ENCODE measurements around the gene IGF1.

IGF1 gene

DNA sequence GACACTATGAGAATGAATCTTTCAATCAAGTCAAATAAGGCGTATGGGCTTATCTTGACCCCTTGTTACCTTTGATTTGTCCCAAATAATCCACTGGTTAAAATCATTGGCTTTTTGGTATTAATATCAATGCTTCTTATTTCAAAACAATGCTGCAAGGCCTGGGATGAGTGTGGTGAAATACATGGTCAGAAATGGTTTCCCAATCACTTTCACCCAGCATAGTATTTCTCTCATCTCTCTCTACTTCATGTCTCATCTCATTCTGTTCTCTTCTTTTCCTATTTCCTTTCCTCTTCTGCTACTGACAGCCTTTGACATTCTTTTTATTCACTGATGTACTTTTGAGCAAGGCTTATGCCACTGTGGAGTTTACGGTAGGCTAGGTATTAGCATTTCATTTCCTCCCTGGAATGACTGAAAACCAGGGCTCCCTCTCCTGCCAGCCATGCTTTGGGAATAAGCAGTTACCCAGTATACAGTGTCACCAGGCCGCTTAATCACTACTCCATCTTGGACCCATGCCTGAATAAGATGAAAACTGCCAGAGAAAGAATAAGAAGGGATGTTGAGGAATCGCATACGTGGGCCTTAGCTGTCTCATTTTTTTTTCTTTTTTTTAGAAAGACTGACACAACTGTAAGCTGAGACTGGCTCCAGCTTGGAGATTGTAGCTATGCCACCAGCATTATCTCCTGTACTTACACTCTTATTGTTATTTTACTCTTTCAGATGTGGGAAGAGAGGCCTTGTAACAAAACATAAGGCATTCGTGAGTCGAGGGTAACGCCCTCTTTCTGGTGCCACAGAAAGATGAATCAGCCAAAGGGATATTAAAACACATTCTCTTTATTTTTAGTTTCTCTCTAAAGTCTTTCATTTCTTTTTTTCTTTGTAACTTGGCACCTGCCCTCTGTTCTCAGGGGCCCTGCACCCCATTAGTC is 53.5 kb downstream of the IGF1 start:
- H3K27me3 ChIP-seq (replicated peaks; ENCODE audit: insufficient read depth, low read length) = no peaks in the 10 kb centered on the region
- H3K9me3 ChIP-seq (replicated peaks; ENCODE audit: insufficient read depth, low read length) = no peaks in the 10 kb centered on the region
- H3K4me2 ChIP-seq (ENCODE audit: low read depth, low read length) = no peak overlapping the region
- H3K4me1 ChIP-seq (ENCODE audit: low read length) = peaks cover 11% of the 10 kb centered on the region
- no peaks in the 10 kb centered on the region for H4K20me1 ChIP-seq (ENCODE audit: insufficient read depth, low read length)
- no peaks in the 10 kb centered on the region for H3K9me2 ChIP-seq (replicated peaks; ENCODE audit: insufficient read depth, low read length)
- no peak overlapping the region for H3K27ac ChIP-seq (ENCODE audit: low read length)
- TF ChIP-seq EZH2 (optimal IDR thresholded peaks at IDR 0.05; ENCODE audit: low read depth, low read length) (no peak), EZH2phosphoT487 (IDR thresholded peaks at IDR 0.05; ENCODE audit: low read length) (no peak)
- TF ChIP-seq, protein P1, sequence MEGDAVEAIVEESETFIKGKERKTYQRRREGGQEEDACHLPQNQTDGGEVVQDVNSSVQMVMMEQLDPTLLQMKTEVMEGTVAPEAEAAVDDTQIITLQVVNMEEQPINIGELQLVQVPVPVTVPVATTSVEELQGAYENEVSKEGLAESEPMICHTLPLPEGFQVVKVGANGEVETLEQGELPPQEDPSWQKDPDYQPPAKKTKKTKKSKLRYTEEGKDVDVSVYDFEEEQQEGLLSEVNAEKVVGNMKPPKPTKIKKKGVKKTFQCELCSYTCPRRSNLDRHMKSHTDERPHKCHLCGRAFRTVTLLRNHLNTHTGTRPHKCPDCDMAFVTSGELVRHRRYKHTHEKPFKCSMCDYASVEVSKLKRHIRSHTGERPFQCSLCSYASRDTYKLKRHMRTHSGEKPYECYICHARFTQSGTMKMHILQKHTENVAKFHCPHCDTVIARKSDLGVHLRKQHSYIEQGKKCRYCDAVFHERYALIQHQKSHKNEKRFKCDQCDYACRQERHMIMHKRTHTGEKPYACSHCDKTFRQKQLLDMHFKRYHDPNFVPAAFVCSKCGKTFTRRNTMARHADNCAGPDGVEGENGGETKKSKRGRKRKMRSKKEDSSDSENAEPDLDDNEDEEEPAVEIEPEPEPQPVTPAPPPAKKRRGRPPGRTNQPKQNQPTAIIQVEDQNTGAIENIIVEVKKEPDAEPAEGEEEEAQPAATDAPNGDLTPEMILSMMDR (IDR thresholded peaks at IDR 0.05; ENCODE audit: low read length) = no peak
- DNase-seq = no peak
- H2AFZ ChIP-seq (ENCODE audit: low read length) = no peak overlapping the region
- H3K4me3 ChIP-seq (ENCODE audit: low read length) = no peak overlapping the region
- 0 out of 2 replicates have a peak, but pooled peaks cover 5% of the 10 kb centered on the region for H3F3A ChIP-seq (ENCODE audit: insufficient read depth, low read length)
- no peaks in the 10 kb centered on the region for H3K36me3 ChIP-seq (replicated peaks; ENCODE audit: insufficient read depth, low read length)
- H3K9ac ChIP-seq (ENCODE audit: low read length) = no peak overlapping the region
- no peaks in the 10 kb centered on the region for H3K79me2 ChIP-seq (ENCODE audit: low read length)

DNA sequence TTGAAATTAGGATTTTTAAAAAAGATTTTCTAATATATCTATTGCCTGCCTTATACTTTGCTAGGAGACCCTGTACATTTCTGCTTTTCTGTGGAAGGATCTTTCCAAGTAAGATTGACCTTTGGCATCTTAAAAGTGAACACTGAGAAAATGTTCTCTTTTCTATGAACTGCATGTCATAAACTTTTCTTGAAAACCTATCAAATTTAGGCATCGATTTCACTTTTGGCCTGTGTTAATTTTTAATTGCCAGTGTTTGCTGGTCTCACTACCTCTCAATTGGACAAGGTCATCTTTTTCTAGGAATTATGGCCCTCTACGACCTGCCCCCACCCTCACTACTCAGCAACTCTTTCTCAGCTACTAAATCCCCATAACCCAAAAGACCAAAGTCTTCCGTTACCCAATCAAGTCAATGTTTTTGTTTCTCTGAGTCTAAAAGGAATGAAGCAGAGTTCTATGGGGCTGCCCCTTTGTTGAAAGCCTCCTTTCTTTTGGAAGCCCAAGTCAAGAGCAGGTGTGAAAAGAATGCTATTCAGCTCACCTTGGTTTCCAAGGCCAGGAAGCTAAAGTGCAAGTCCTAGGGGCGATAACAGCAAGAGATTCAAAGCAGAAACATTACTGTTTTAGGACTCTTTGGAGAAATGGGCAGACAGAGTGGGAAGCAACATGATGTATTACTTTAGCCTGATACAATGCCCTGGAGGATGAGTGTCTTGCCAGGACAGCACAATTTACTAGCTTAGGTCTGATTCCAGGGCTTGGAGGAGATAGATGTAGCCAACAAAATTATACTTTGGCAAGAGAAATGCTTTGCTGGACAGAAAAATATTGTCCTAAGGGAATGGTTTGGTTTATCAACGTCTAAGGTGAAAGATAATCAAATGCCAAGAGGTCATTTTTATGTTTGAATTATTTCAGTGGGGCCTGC is 55.0 kb downstream of the IGF1 start:
- Histone ChIP-seq H3K9ac (ENCODE audit: low read length) (no peak overlapping the region), H3K36me3 (replicated peaks; ENCODE audit: insufficient read depth, low read length) (no peaks in the 10 kb centered on the region), H3K79me2 (ENCODE audit: low read length) (no peaks in the 10 kb centered on the region), H3K4me3 (ENCODE audit: low read length) (no peak overlapping the region), H3K27ac (ENCODE audit: low read length) (no peak overlapping the region), H3K4me2 (ENCODE audit: low read depth, low read length) (no peak overlapping the region), H3K9me2 (replicated peaks; ENCODE audit: insufficient read depth, low read length) (no peaks in the 10 kb centered on the region), H4K20me1 (ENCODE audit: insufficient read depth, low read length) (no peaks in the 10 kb centered on the region), H3K4me1 (ENCODE audit: low read length) (peaks cover 15% of the 10 kb centered on the region), H3F3A (ENCODE audit: insufficient read depth, low read length) (0 out of 2 replicates have a peak, but pooled peaks cover 5% of the 10 kb centered on the region), H3K9me3 (replicated peaks; ENCODE audit: insufficient read depth, low read length) (no peaks in the 10 kb centered on the region), H2AFZ (ENCODE audit: low read length) (no peak overlapping the region), H3K27me3 (replicated peaks; ENCODE audit: insufficient read depth, low read length) (no peaks in the 10 kb centered on the region)
- no peak for TF ChIP-seq EZH2 (optimal IDR thresholded peaks at IDR 0.05; ENCODE audit: low read depth, low read length)
- TF ChIP-seq, protein P1 (IDR thresholded peaks at IDR 0.05; ENCODE audit: low read length) = no peak
- no peak for TF ChIP-seq EZH2phosphoT487 (IDR thresholded peaks at IDR 0.05; ENCODE audit: low read length)
- no peak for DNase-seq

DNA sequence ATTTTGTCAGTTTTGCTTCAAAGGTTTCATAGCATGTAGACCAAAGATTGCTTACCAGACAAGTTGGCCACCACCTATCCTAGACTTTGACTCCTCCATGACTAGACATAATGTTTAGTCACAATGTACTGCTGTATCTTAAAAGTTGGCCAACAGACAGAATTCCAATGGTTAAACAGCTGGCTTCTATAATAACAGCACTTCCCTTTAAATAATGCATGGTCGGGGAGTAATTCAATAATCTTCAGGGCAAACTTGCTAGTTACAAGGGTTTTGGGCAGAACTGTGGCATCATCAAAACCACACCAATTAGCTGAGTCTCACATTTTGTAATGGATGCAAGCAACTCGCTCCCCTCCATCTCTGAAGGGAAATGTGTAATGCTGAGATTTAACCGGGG is 56.9 kb downstream of the IGF1 start:
- Histone ChIP-seq H3K79me2 (ENCODE audit: low read length) (no peaks in the 10 kb centered on the region), H3K27ac (ENCODE audit: low read length) (no peak overlapping the region), H4K20me1 (ENCODE audit: insufficient read depth, low read length) (no peaks in the 10 kb centered on the region), H3K4me2 (ENCODE audit: low read depth, low read length) (no peak overlapping the region), H3K9me2 (replicated peaks; ENCODE audit: insufficient read depth, low read length) (no peaks in the 10 kb centered on the region), H3K9me3 (replicated peaks; ENCODE audit: insufficient read depth, low read length) (no peaks in the 10 kb centered on the region), H3K27me3 (replicated peaks; ENCODE audit: insufficient read depth, low read length) (no peaks in the 10 kb centered on the region), H3K4me1 (ENCODE audit: low read length) (peaks cover 15% of the 10 kb centered on the region), H2AFZ (ENCODE audit: low read length) (no peak overlapping the region), H3K4me3 (ENCODE audit: low read length) (no peak overlapping the region), H3F3A (ENCODE audit: insufficient read depth, low read length) (0 out of 2 replicates have a peak, but pooled peaks cover 5% of the 10 kb centered on the region), H3K9ac (ENCODE audit: low read length) (no peak overlapping the region), H3K36me3 (replicated peaks; ENCODE audit: insufficient read depth, low read length) (no peaks in the 10 kb centered on the region)
- DNase-seq = no peak
- TF ChIP-seq EZH2 (optimal IDR thresholded peaks at IDR 0.05; ENCODE audit: low read depth, low read length) (no peak), EZH2phosphoT487 (IDR thresholded peaks at IDR 0.05; ENCODE audit: low read length) (no peak)
- TF ChIP-seq, protein P1 (IDR thresholded peaks at IDR 0.05; ENCODE audit: low read length) = no peak

Data from MM.1S (cell line).